HG03139 (cell line): ENCODE data around the gene LEP.
"Not testable (repeated sequence)": the region's sequence is repeated elsewhere in the genome, so short reads cannot be mapped to it uniquely, and the experiment has no call there.

ENCODE experiments used
- ATAC-seq: cut with Tn5 transposase; IDR thresholded peaks from one replicate; pipeline ENCODE4 v1.9.1; 2021; ENCODE audit not compliant: unreplicated experiment

LEP gene

GRCh38 chr7:128210590-128211570, 30.2 kb upstream of the LEP start:
- no peak for ATAC-seq

GRCh38 chr7:128211626-128212025, 29.5 kb upstream of the LEP start:
- no peak for ATAC-seq

GRCh38 chr7:128214463-128214862, 26.6 kb upstream of the LEP start:
- no peak for ATAC-seq

GRCh38 chr7:128215281-128215680, 25.8 kb upstream of the LEP start:
- ATAC-seq = no peak

GRCh38 chr7:128215739-128216138, 25.3 kb upstream of the LEP start:
- ATAC-seq = no peak

GRCh38 chr7:128217030-128217805, 23.9 kb upstream of the LEP start:
- ATAC-seq = no peak

GRCh38 chr7:128217967-128218652, 23.0 kb upstream of the LEP start:
- ATAC-seq = no peak

- ATAC-seq = no peak
These were observed 21.4 kb upstream of the LEP start for GRCh38 chr7:128219636-128220035.

- ATAC-seq = no peak
These were observed 19.1 kb upstream of the LEP start for GRCh38 chr7:128221929-128222403.

GRCh38 chr7:128226132-128226980, 14.7 kb upstream of the LEP start:
- ATAC-seq = no peak

GRCh38 chr7:128227271-128227670, 13.8 kb upstream of the LEP start:
- no peak for ATAC-seq

- ATAC-seq = no peak
These were observed 10.1 kb upstream of the LEP start for GRCh38 chr7:128231021-128231420.

GRCh38 chr7:128231677-128232076, 9.4 kb upstream of the LEP start:
- ATAC-seq = no peak

- ATAC-seq = no peak
These were observed 7.6 kb upstream of the LEP start for GRCh38 chr7:128233471-128233870.

GRCh38 chr7:128234476-128235026, 6.5 kb upstream of the LEP start:
- ATAC-seq = no peak

- no peak for ATAC-seq
These were observed 5.6 kb upstream of the LEP start for GRCh38 chr7:128235471-128235870.

GRCh38 chr7:128236924-128237586, 4.0 kb upstream of the LEP start:
- ATAC-seq = no peak

- ATAC-seq = not testable (repeated sequence)
These were observed 1.9 kb upstream of the LEP start for GRCh38 chr7:128239146-128239545.

GRCh38 chr7:128242661-128243060, 1.6 kb downstream of the LEP start:
- ATAC-seq = no peak
